SIG-M5 treated with dmso at 0.1 percent for 504 hours (cell line): ENCODE results near the gene APLN.

Experiments
- DNase-seq: peaks from one replicate; lab custom pipeline; 2025; ENCODE audit not compliant: unreplicated experiment; lab: John Stamatoyannopoulos, UW

The APLN gene

GRCh38 chrX:129641941-129642340 lies 12.8 kb downstream of the APLN start:
- no peak for DNase-seq

- no peak for DNase-seq
Measured at GRCh38 chrX:129641469-129641868, 13.3 kb downstream of the APLN start.

- DNase-seq, result no peak
Measured at GRCh38 chrX:129640737-129641136, 14.0 kb downstream of the APLN start.

GRCh38 chrX:129638917-129639316 lies 15.8 kb downstream of the APLN start:
- no peak for DNase-seq

GRCh38 chrX:129637217-129638109 lies 17.3 kb downstream of the APLN start:
- peak; percentile 61 for DNase-seq

GRCh38 chrX:129636175-129636681 lies 18.5 kb downstream of the APLN start:
- DNase-seq, result no peak

GRCh38 chrX:129634541-129634940 lies 20.2 kb downstream of the APLN start:
- DNase-seq, result no peak

- no peak for DNase-seq
Measured at GRCh38 chrX:129632443-129632842, 22.3 kb downstream of the APLN start.

GRCh38 chrX:129631849-129632248 lies 22.9 kb downstream of the APLN start:
- DNase-seq, result no peak

- DNase-seq, result no peak
Measured at GRCh38 chrX:129629837-129630236, 24.9 kb downstream of the APLN start.

- DNase-seq, result no peak
Measured at GRCh38 chrX:129626026-129626425, 28.7 kb downstream of the APLN start.

GRCh38 chrX:129622757-129623301 lies 31.9 kb downstream of the APLN start:
- no peak for DNase-seq

- no peak for DNase-seq
Measured at GRCh38 chrX:129618997-129619396, 35.8 kb downstream of the APLN start.

- no peak for DNase-seq
Measured at GRCh38 chrX:129617420-129617819, 37.3 kb downstream of the APLN start.

GRCh38 chrX:129614481-129615255 lies 40.1 kb downstream of the APLN start:
- DNase-seq, result no peak

- DNase-seq, result no peak
Measured at GRCh38 chrX:129613596-129613995, 41.2 kb downstream of the APLN start.

- DNase-seq, result no peak
Measured at GRCh38 chrX:129612396-129612795, 42.4 kb downstream of the APLN start.

- no peak for DNase-seq
Measured at GRCh38 chrX:129609395-129609794, 45.4 kb downstream of the APLN start.

- DNase-seq, result no peak
Measured at GRCh38 chrX:129608496-129608895, 46.3 kb downstream of the APLN start.

- peak; percentile 47 for DNase-seq
Measured at GRCh38 chrX:129606918-129607317, 47.8 kb downstream of the APLN start.

GRCh38 chrX:129600981-129601424 lies 53.8 kb downstream of the APLN start:
- DNase-seq, result peak; percentile 18

GRCh38 chrX:129599996-129600395 lies 54.8 kb downstream of the APLN start:
- DNase-seq, result no peak
